HEK293 (cell line): ENCODE data around the gene NDOR1.

Experiments used
- BCL11A ChIP-seq: fragments of 450-650 bp; formaldehyde crosslinking; IDR thresholded peaks from 2 replicates; pipeline ENCODE4 v1.5.1; 2016; ENCODE audit warnings: low read depth, missing biosample characterization, missing genetic modification characterization
- CTCF ChIP-seq: fragments of 450-650 bp; formaldehyde crosslinking; IDR thresholded peaks from 2 replicates; pipeline ENCODE4 v1.5.1; 2016; ENCODE audit warnings: missing biosample characterization, missing genetic modification characterization
- RBAK ChIP-seq: fragments of 450-650 bp; formaldehyde crosslinking; IDR thresholded peaks from 2 replicates; pipeline ENCODE4 v1.5.1; 2016; ENCODE audit warnings: missing biosample characterization, missing genetic modification characterization
- ZNF10 ChIP-seq: fragments of 450-650 bp; formaldehyde crosslinking; IDR thresholded peaks from 2 replicates; pipeline ENCODE4 v1.5.1; 2017; ENCODE audit warnings: missing biosample characterization, missing genetic modification characterization
- ZNF133 ChIP-seq: fragments of 450-650 bp; formaldehyde crosslinking; IDR thresholded peaks from 2 replicates; pipeline ENCODE4 v1.5.1; 2016; ENCODE audit warnings: missing biosample characterization, missing genetic modification characterization
- ZNF398 ChIP-seq: fragments of 450-650 bp; formaldehyde crosslinking; IDR thresholded peaks from 2 replicates; pipeline ENCODE4 v1.5.1; 2017; ENCODE audit warnings: missing biosample characterization, missing genetic modification characterization
- ZNF521 ChIP-seq: fragments of 450-650 bp; formaldehyde crosslinking; IDR thresholded peaks from 2 replicates; pipeline ENCODE4 v1.5.1; 2017; ENCODE audit warnings: missing biosample characterization, mild to moderate bottlenecking, missing genetic modification characterization
- ZNF654 ChIP-seq: fragments of 450-650 bp; formaldehyde crosslinking; IDR thresholded peaks from 2 replicates; pipeline ENCODE4 v1.5.1; 2016; ENCODE audit warnings: low read depth, missing biosample characterization, missing genetic modification characterization
- ZNF76 ChIP-seq: fragments of 450-650 bp; formaldehyde crosslinking; IDR thresholded peaks from 2 replicates; pipeline ENCODE4; 2016; ENCODE audit warnings: low read depth, missing biosample characterization, missing genetic modification characterization, borderline replicate concordance
- ZSCAN30 ChIP-seq: fragments of 450-650 bp; IDR thresholded peaks from 2 replicates; pipeline ENCODE4 v1.5.1; 2018; ENCODE audit warnings: missing biosample characterization, mild to moderate bottlenecking, missing genetic modification characterization, moderate library complexity

GRCh38 chr9:137234055-137234697 lies 28.7 kb downstream of the NDOR1 start:
- no peak for TF ChIP-seq ZNF10 (tag by site-specific recombination)
- TF ChIP-seq BCL11A (tag by site-specific recombination) = no peak; the same call in 1 of the 2 replicates
- no peak for TF ChIP-seq CTCF (tag by site-specific recombination)
- TF ChIP-seq RBAK (tag by site-specific recombination) = no peak
- no peak for TF ChIP-seq ZNF398 (tag by site-specific recombination)
- TF ChIP-seq ZSCAN30 (tag by site-specific recombination) = no peak
- no peak for TF ChIP-seq ZNF654 (tag by site-specific recombination)
- no peak for TF ChIP-seq ZNF521 (tag by site-specific recombination)
- no peak for TF ChIP-seq ZNF76 (tag by site-specific recombination)
- TF ChIP-seq ZNF133 (tag by site-specific recombination) = no peak
